OCI-LY7 (cell line): ENCODE results near the gene RAB27A. TPM values are rescaled to one million over a fixed set of nuclear protein-coding genes. Genes with fewer than 3 reads are reported as not detected.

Experiments
- BruUV-seq: library from RNA; stranded (reverse); fragments of 400-500 nt; replicated peaks from 2 replicates; lab custom pipeline; 2021; lab: Mats Ljungman, UMichigan
- CTCF ChIA-PET: fragments of 300-600 bp; sonication (Branson Sonifier 250); formaldehyde crosslinking; loops from one replicate; lab custom pipeline; 2022; ENCODE audit warnings: antibody characterized with exemption; ENCODE audit not compliant: unreplicated experiment; lab: Charles Lee
- POLR2A ChIA-PET: fragments of 300-600 bp; sonication (Branson Sonifier 250); formaldehyde crosslinking; loops from one replicate; lab custom pipeline; 2022; ENCODE audit warnings: antibody characterized with exemption; lab: Charles Lee
- DNase-seq: peaks from one replicate; pipeline ENCODE4 v3.0.0-alpha.2; 2015; ENCODE audit warnings: low spot score
- H2AFZ ChIP-seq: fragments of 200-600 bp; sonication (generic), shearing (Covaris generic); 2 replicates; pipeline ENCODE4 v1.6.1; 2014; ENCODE audit warnings: mild to moderate bottlenecking, antibody characterized with exemption, low read length, moderate library complexity
- H3K27ac ChIP-seq: fragments of 200-600 bp; sonication (generic); 2 replicates; pipeline ENCODE4 v1.5.1; 2014; ENCODE audit warnings: mixed run types, low read depth, mild to moderate bottlenecking, moderate library complexity, low read length, inconsistent platforms; ENCODE audit not compliant: poor library complexity, severe bottlenecking
- H3K36me3 ChIP-seq: fragments of 200-600 bp; sonication (generic); 2 replicates; pipeline ENCODE4 v1.6.1; 2014; ENCODE audit warnings: mild to moderate bottlenecking, antibody characterized with exemption, low read length, moderate library complexity, mixed read lengths; ENCODE audit not compliant: insufficient read depth
- H3K4me1 ChIP-seq: fragments of 200-600 bp; sonication (generic); 2 replicates; pipeline ENCODE4 v1.5.1; 2014; ENCODE audit warnings: mild to moderate bottlenecking, low read length; ENCODE audit not compliant: insufficient read depth, poor library complexity, severe bottlenecking
- H3K4me2 ChIP-seq: fragments of 200-600 bp; sonication (generic); 2 replicates; pipeline ENCODE4 v1.6.1; 2014; ENCODE audit warnings: mild to moderate bottlenecking, low read length
- H3K4me3 ChIP-seq: fragments of 200-600 bp; sonication (generic); 2 replicates; pipeline ENCODE4 v1.5.1; 2014; ENCODE audit warnings: mild to moderate bottlenecking, low read depth, low read length; ENCODE audit not compliant: poor library complexity, severe bottlenecking
- H3K79me2 ChIP-seq: fragments of 200-600 bp; sonication (generic); 2 replicates; pipeline ENCODE4 v1.6.1; 2016; ENCODE audit warnings: low read depth, mild to moderate bottlenecking, low read length, moderate library complexity, mixed read lengths; ENCODE audit not compliant: insufficient read depth
- H3K9me2 ChIP-seq: fragments of 200-600 bp; sonication (generic); 2 replicates; pipeline ENCODE4 v1.6.1; 2016; ENCODE audit warnings: mild to moderate bottlenecking, low read length, mixed read lengths; ENCODE audit not compliant: insufficient read depth
- H3K9me3 ChIP-seq: fragments of 200-600 bp; sonication (generic); 2 replicates; pipeline ENCODE4 v1.6.1; 2014; ENCODE audit warnings: mild to moderate bottlenecking, mixed run types, low read length, mixed read lengths
- H4K20me1 ChIP-seq: fragments of 200-600 bp; sonication (generic); 2 replicates; pipeline ENCODE4 v1.6.1; 2014; ENCODE audit warnings: mild to moderate bottlenecking, antibody characterized with exemption, low read length, moderate library complexity, mixed read lengths; ENCODE audit not compliant: insufficient read depth
- CTCF ChIP-seq: fragments of 200-600 bp; sonication (generic); conservative IDR thresholded peaks from 2 replicates; pipeline ENCODE4 v1.5.1; 2014; ENCODE audit warnings: mild to moderate bottlenecking, antibody characterized with exemption, low read length, moderate library complexity, mixed read lengths
- EZH2phosphoT487 ChIP-seq: fragments of 200-600 bp; sonication (generic); IDR thresholded peaks from 2 replicates; pipeline ENCODE4 v1.6.1; 2018; ENCODE audit warnings: low read depth, borderline replicate concordance, mild to moderate bottlenecking, mixed run types, antibody characterized with exemption, low read length, moderate library complexity, mixed read lengths
- intact Hi-C: fragments of 100-400 bp; cut with micrococcal nuclease; formaldehyde crosslinking; loops from one replicate; pipeline ENCODE4 v1.10.0; 2022; ENCODE audit not compliant: unreplicated experiment
- total RNA-seq, 2 experiments: library from RNA; depleted of rRNA in 1 of 2; stranded (reverse); fragments of >200 nt in 1 of 2; shearing (Covaris generic) in 1 of 2; gene quantifications; 2 replicates each; pipeline ENCODE4 v1.2.3, GENCODE V29; 2014 to 2022

The RAB27A gene
- total RNA-seq, 2 experiments from 2014 or later, result 4.5 to 22.4 TPM

GRCh38 chr15:55179141-55179540 is 110.5 kb downstream of the RAB27A start:
- no peak for TF ChIP-seq CTCF
- no peak for TF ChIP-seq EZH2phosphoT487

GRCh38 chr15:55170361-55170760 is 119.3 kb downstream of the RAB27A start:
- Histone ChIP-seq H2AFZ (no peak overlapping the region), H3K9me3 (no peaks in the 10 kb centered on the region), H3K4me2 (no peak overlapping the region), H3K9me2 (no peaks in the 10 kb centered on the region), H3K79me2 (no peaks in the 10 kb centered on the region), H3K27ac (no peak overlapping the region), H4K20me1 (no peaks in the 10 kb centered on the region), H3K4me1 (no peaks in the 10 kb centered on the region), H3K4me3 (no peak overlapping the region), H3K36me3 (no peaks in the 10 kb centered on the region; the same call in 1 of the 2 replicates)
- TF ChIP-seq CTCF, result no peak
- TF ChIP-seq EZH2phosphoT487, result no peak
- intact Hi-C loops, result no loop called here
- DNase-seq, result no peak
- ChIA-PET CTCF (no interaction called here), POLR2A (no interaction called here)
- BruUV-seq, result no TSS peak

More at GRCh38 chr15:55179141-55179540, 110.5 kb downstream of the RAB27A start:
- Histone ChIP-seq H3K79me2 (peaks cover 4% of the 10 kb centered on the region; the same call in 1 of the 2 replicates), H3K36me3 (peaks cover 74% of the 10 kb centered on the region), H3K4me2 (no peak overlapping the region), H3K9me2 (no peaks in the 10 kb centered on the region), H3K4me1 (no peaks in the 10 kb centered on the region), H2AFZ (no peak overlapping the region), H3K27ac (no peak overlapping the region), H3K9me3 (no peaks in the 10 kb centered on the region), H3K4me3 (no peak overlapping the region), H4K20me1 (no peaks in the 10 kb centered on the region)
- ChIA-PET POLR2A (interaction anchor here (0.7 kb wide), 1 partner anchor 12 kb away, joined by 3 read pairs; no protein-coding TSS in a partner anchor), CTCF (interaction anchor here (0.6 kb wide), 1 partner anchor 10 kb away, joined by 3 read pairs; no protein-coding TSS in a partner anchor)
- BruUV-seq, result no TSS peak
- intact Hi-C loops, result no loop called here
- DNase-seq, result no peak

DNA sequence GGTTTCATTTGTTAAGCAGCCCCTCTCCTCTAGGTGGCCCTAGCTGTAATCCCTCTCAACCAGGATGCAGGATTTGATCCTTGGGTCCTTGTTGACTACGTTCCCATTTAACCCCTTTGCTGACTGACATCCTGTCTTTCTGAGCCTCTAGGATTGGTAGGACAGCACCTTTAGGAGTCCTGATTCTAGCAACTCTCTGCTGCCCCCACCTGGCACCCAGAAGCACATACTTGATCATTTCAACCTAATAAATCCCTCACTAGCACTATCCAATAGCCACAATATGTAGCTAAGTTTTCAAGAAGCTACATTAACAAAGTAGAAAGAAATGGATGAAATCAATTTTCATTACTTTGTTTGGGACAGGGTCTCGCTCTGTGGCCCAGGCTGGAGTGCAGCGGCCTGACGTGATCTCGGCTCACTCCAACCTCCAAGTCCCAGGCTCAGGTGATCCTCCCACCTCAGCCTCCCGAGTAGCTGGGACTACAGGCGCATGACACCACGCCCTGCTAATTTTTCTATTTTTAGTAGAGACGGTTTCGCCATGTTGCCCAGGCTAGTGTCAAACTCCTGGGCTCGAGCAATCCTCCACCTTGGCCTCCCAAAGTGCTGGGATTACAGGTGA is 121.2 kb downstream of the RAB27A start:
- Histone ChIP-seq H3K79me2 (no peaks in the 10 kb centered on the region), H3K9me3 (no peaks in the 10 kb centered on the region), H3K4me3 (no peak overlapping the region), H3K27ac (no peak overlapping the region), H2AFZ (no peak overlapping the region), H3K36me3 (no peaks in the 10 kb centered on the region), H3K9me2 (no peaks in the 10 kb centered on the region), H3K4me1 (no peaks in the 10 kb centered on the region), H3K4me2 (no peak overlapping the region), H4K20me1 (no peaks in the 10 kb centered on the region)
- DNase-seq, result peak; percentile 64
- intact Hi-C loops, result no loop called here
- BruUV-seq, result no TSS peak
- ChIA-PET POLR2A (no interaction called here), CTCF (interaction anchor here (0.9 kb wide), 1 partner anchor 11 kb away, joined by 3 read pairs; no protein-coding TSS in a partner anchor)
- no peak for TF ChIP-seq EZH2phosphoT487
- peak; percentile 92 for TF ChIP-seq CTCF
